ENCODE results near the gene RAB29.
A peak's percentile ranks its signal among the peaks of the same experiment; 100 is the strongest.

Gene RAB29

DNA sequence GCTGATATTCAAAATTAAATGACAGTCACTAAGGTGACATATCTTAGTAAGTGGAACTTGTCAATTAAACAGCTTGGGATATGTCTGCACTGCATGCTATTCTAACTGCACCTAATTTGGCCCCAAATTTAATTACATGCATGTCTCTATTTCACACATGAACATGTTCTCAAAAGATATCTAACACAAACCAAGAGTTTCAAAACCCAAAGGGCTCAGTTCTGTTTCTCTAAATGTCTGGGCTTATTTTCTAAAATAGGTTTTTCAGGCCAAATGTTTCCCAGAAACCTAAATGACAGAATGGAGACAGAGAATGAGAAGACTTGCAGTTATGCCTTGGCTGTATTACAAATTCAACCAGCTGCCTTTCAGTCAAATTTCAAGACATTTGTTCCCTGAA is 11.3 kb downstream of the RAB29 start:
- DNase-seq (ENCODE audit: low read depth, low spot score) = no peak

GRCh38 chr1:205760606-205761005 is 14.7 kb downstream of the RAB29 start:
- DNase-seq (ENCODE audit: low read depth, low spot score) = no peak

DNA sequence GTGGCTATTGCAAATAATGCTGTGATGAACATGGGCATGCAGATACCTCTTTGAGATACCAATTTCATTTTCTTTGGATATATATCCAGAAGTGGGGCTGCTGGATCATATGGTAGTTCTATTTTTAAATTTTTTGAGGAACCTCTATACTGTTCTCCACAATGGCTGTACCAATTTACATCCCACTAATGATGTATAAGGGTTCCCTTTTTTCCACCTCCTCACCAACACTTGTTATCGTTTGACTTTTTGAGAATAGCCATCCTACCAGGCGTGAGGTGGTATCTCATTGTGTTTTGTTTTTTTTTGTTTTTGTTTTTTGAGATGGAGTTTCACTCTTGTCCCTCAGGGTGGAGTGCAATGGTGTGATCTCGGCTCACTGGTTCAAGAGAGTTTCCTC is 18.7 kb downstream of the RAB29 start:
- no peak for DNase-seq (ENCODE audit: low read depth, low spot score)

- no peak for DNase-seq (ENCODE audit: low read depth, low spot score)
These were observed 20.4 kb downstream of the RAB29 start for GRCh38 chr1:205754857-205755256.

DNA sequence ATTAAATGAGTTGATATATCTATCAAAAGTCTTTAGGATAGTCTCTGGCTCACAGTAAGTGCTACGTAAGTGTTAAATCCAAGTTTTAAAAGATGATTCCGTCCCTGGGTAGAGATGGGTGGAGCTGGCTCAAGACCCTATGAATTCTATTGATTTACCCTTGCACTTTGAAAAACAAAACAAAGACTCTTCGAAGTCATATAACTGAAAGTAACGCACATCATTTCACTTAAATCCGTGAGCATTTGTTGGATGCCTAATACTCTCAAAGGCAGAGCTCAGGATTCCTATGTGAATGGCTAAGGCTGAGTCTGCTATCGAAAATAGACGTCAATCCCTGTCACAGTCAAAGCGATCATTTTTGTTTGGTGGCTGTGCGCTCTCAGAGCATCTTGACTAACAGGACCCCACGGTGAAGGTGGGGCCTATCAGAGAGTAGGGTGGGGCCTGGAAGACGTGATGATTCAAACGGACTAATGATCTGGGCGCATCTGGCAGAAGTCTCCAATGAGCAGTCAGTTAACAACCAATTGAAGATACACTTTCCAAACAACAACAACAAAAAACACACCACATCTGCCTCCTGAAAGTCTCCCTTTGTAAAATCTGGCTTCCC is 24.1 kb downstream of the RAB29 start:
- no peak for DNase-seq (ENCODE audit: low read depth, low spot score)

- peak; percentile 97 for DNase-seq (ENCODE audit: low read depth, low spot score)
These were observed 24.9 kb downstream of the RAB29 start, which contains the start of gene NUCKS1 for GRCh38 chr1:205750138-205751035. Gene NUCKS1 (minus strand): TSS chr1:205750182. CDS start chr1:205749973, 209 bp downstream.

GRCh38 chr1:205749234-205750137 is 25.8 kb downstream of the RAB29 start:
- peak; percentile 95 for DNase-seq (ENCODE audit: low read depth, low spot score)

- no peak for DNase-seq (ENCODE audit: low read depth, low spot score)
These were observed 26.7 kb downstream of the RAB29 start for GRCh38 chr1:205748403-205749233.

DNA sequence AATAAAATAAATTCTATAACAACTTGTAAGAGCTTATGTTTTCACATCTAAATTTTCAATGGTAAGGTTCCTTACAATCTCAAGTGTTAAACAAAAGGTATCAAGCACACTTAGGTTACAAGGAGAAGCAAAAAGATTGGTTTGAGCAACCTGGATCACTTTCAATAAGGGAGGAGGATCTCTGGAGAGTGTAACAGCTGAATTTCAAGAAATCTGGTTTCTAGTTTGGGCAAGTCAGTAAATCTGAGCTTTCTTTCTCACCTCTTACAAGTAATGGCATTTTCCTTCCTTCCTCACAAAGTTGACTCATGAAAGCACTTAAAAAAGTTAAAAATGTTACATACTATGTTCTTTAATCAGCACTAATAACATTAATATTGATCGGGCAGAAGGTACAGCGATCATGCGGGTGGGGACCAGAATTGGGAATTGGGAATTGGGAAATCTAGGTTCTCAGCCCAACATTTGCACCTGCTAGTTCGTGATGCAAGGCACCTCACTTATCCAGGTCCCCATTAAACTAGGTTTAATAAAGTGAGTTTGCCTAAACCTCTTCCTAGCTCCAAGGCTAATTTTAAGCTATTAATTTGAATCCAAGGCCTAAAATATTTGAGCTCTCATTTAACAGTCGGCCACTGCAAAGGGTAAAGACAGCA is 28.4 kb downstream of the RAB29 start:
- no peak for DNase-seq (ENCODE audit: low read depth, low spot score)

DNA sequence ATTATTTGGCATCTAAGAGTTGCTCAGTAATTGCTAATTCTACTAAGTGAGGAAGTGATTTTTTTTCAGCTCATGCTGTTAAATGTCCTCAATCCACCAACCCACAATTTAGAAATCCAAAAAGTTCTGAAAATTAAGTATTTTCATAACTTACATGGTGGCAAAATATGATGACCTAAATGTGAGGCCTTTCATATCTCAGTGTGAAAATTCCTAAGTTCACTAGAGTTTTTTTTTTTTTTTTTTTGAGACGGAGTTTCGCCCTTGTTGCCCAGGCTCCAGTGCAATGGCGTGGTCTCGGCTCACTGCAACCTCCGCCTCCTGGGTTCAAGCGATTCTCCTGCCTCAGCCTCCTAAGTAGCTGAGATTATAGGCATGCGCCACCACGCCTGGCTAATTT is 30.9 kb downstream of the RAB29 start:
- no peak for DNase-seq (ENCODE audit: low read depth, low spot score)

- DNase-seq (ENCODE audit: low read depth, low spot score) = no peak
These were observed 31.3 kb downstream of the RAB29 start for GRCh38 chr1:205743977-205744376.

DNA sequence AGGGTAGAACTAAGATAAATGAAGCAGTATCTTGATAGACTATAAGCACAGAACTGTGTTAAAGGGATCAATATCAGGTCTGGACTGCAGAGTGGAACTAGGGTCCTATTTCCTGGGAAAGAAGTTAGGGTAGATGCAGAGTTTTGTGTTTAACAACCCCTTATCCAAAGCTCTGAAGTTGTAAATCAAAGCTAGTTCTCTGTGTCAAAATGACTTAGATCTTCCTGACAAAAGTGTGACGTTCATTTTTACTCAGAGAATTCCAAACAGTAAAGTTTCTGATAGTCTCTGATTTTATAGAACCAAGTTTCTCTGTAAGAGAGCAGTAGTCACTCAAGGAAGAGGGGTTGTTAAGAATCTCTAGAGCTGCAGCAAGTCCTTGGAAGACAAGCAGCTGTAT is 33.6 kb downstream of the RAB29 start:
- DNase-seq (ENCODE audit: low read depth, low spot score) = no peak

- no peak for DNase-seq (ENCODE audit: low read depth, low spot score)
These were observed 35.7 kb downstream of the RAB29 start for GRCh38 chr1:205739348-205740160.

GRCh38 chr1:205735218-205735617 is 40.1 kb downstream of the RAB29 start:
- DNase-seq (ENCODE audit: low read depth, low spot score) = no peak

GRCh38 chr1:205733438-205734175 is 41.7 kb downstream of the RAB29 start:
- DNase-seq (ENCODE audit: low read depth, low spot score) = no peak

GRCh38 chr1:205729945-205730610 is 45.2 kb downstream of the RAB29 start:
- DNase-seq (ENCODE audit: low read depth, low spot score) = no peak

DNA sequence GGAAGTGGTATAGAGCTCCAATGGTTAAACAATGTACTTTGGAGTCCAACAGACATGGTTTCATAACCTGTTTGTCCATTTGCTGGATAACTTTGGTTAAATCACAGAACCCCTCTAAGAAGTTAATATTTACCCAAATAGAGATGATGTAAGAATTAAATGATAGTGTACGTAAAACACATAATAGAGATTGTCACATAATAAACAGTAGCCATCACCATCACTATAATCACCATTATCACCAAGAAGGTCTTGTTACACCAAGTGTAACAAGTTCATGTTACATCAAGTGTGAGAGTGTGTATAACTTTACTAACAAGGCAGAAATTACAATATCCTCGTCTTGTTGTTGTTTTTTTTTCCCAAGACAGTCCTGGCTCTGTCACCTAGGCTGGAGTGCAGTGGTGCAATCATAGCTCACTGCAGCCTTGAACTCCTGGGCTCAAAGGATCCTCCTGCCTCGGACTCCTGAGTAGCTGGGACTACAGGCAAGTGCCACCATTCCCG is 48.6 kb downstream of the RAB29 start:
- DNase-seq (ENCODE audit: low read depth, low spot score) = no peak

GRCh38 chr1:205725514-205725913 is 49.8 kb downstream of the RAB29 start:
- no peak for DNase-seq (ENCODE audit: low read depth, low spot score)

All from activated naive CD8-positive, alpha-beta T cell treated with anti-CD3 and anti-CD28 coated beads, Interleukin-2, amount 50 U/mL, for 16 hours (primary cell).